H1 (cell line): Measurements from ENCODE around the gene HIPK2. TPM values are rescaled to one million over a fixed set of nuclear protein-coding genes. Genes with fewer than 3 reads are reported as not detected.

Experiments used
- CTCF ChIA-PET: fragments of 300-600 bp; sonication (Branson Sonifier 250); formaldehyde crosslinking; loops from one replicate; lab custom pipeline; 2021; ENCODE audit not compliant: partially characterized antibody; lab: Charles Lee
- POLR2A ChIA-PET: fragments of 300-600 bp; sonication (Branson Sonifier 250); formaldehyde crosslinking; loops from one replicate; lab custom pipeline; 2021; ENCODE audit warnings: inconsistent platforms; ENCODE audit not compliant: partially characterized antibody; lab: Charles Lee
- DNase-seq, 2 experiments: peaks; one replicate each; pipeline versions ENCODE4 v3.0.0 to v3.0.0-alpha.2; 2010 to 2022; ENCODE audit warnings: low spot score in 2 of 2, low read depth in 1 of 2, mixed read lengths in 1 of 2
- FAIRE-seq: peaks from 2 replicates; lab custom pipeline; 2011; peaks lifted over from hg19 to GRCh38; lab: Jason Lieb, UNC
- H2AFZ ChIP-seq: 2 replicates; pipeline ENCODE4 v1.8.1; 2012; ENCODE audit warnings: low read length, inconsistent platforms
- H2AK5ac ChIP-seq: 2 replicates; pipeline ENCODE4 v1.6.1; 2013; ENCODE audit warnings: low read depth, low read length
- H2BK120ac ChIP-seq: replicated peaks from 2 replicates; pipeline ENCODE3; 2013; ENCODE audit warnings: low read depth, low read length, inconsistent platforms
- H2BK12ac ChIP-seq: 2 replicates; pipeline ENCODE4 v1.6.1; 2013; ENCODE audit warnings: low read depth, low read length
- H2BK15ac ChIP-seq: 2 replicates; pipeline ENCODE4 v1.6.1; 2013; ENCODE audit warnings: low read length
- H2BK20ac ChIP-seq: 2 replicates; pipeline ENCODE4 v1.6.1; 2013; ENCODE audit warnings: low read length
- H2BK5ac ChIP-seq: 2 replicates; pipeline ENCODE4 v1.6.1; 2013; ENCODE audit warnings: low read depth, low read length
- H3K14ac ChIP-seq: 2 replicates; pipeline ENCODE4 v1.6.1; 2013; ENCODE audit warnings: inconsistent platforms; ENCODE audit not compliant: insufficient read length
- H3K18ac ChIP-seq: 2 replicates; pipeline ENCODE4 v1.6.1; 2013; ENCODE audit warnings: low read length; ENCODE audit errors: extremely low read depth
- H3K23ac ChIP-seq: 2 replicates; pipeline ENCODE4 v1.6.1; 2013; ENCODE audit warnings: inconsistent platforms; ENCODE audit not compliant: insufficient read length
- H3K23me2 ChIP-seq: 2 replicates; pipeline ENCODE4 v1.6.1; 2013; ENCODE audit warnings: low read depth, low read length
- H3K27ac ChIP-seq: 2 replicates; pipeline ENCODE4 v1.6.1; 2011; ENCODE audit warnings: low read depth, low read length, inconsistent platforms
- H3K27me3 ChIP-seq, 4 experiments: replicated peaks in 1 of 4; 1 replicate in 1 of 4; 2 replicates in 3 of 4; pipeline versions ENCODE4 v1.6.1 to v1.8.1; 2011 to 2013; ENCODE audit warnings: low read length in 3 of 4, mild to moderate bottlenecking in 3 of 4, inconsistent platforms in 2 of 4, mixed read lengths in 2 of 4, moderate library complexity in 1 of 4; ENCODE audit not compliant: control insufficient read depth in 3 of 4, insufficient read depth in 3 of 4; ENCODE audit errors: extremely low read depth in 1 of 4
- H3K36me3 ChIP-seq, 4 experiments: 2 replicates each; pipeline versions ENCODE4 v1.6.1 to v1.8.1; 2011 to 2013; ENCODE audit warnings: mild to moderate bottlenecking in 4 of 4, low read length in 3 of 4, moderate library complexity in 2 of 4, control low read depth in 1 of 4, inconsistent platforms in 1 of 4; ENCODE audit not compliant: insufficient read depth in 4 of 4, control insufficient read depth in 2 of 4
- H3K4ac ChIP-seq: replicated peaks from 2 replicates; pipeline ENCODE3; 2013; ENCODE audit warnings: low read length, low read depth, mixed read lengths, inconsistent platforms; ENCODE audit not compliant: insufficient read length
- H3K4me1 ChIP-seq, 4 experiments: replicated peaks in 1 of 4; 1 replicate in 1 of 4; 2 replicates in 3 of 4; pipeline versions ENCODE4 v1.6.1 to v1.8.1; 2011 to 2013; ENCODE audit warnings: low read length in 3 of 4, inconsistent platforms in 2 of 4, mixed read lengths in 1 of 4; ENCODE audit not compliant: insufficient read depth in 4 of 4, control insufficient read depth in 3 of 4
- H3K4me2 ChIP-seq, 2 experiments: 2 replicates each; pipeline versions ENCODE4 v1.6.1 to v1.8.1; 2011 to 2013; ENCODE audit warnings: low read depth in 2 of 2, low read length in 2 of 2, control low read depth in 1 of 2, inconsistent platforms in 1 of 2, mild to moderate bottlenecking in 1 of 2; ENCODE audit not compliant: insufficient read depth in 1 of 2
- H3K4me3 ChIP-seq, 4 experiments: fragments of 200-600, 300-600 bp in 1 of 4; sonication (generic), shearing (Covaris generic), sonication (Bioruptor Twin) in 1 of 4; 2 replicates each; pipeline versions ENCODE4 v1.5.1 to v1.8.1; 2011 to 2016; ENCODE audit warnings: low read length in 4 of 4, low read depth in 3 of 4, control low read depth in 2 of 4, inconsistent platforms in 2 of 4, mild to moderate bottlenecking in 2 of 4, mixed read lengths in 1 of 4, moderate library complexity in 1 of 4; ENCODE audit not compliant: insufficient read depth in 2 of 4; ENCODE audit errors: extremely low read depth in 1 of 4
- H3K56ac ChIP-seq: replicated peaks from 2 replicates; pipeline ENCODE3; 2013; ENCODE audit warnings: low read depth, mild to moderate bottlenecking, mixed read lengths, low read length, inconsistent platforms; ENCODE audit not compliant: insufficient read length
- H3K79me1 ChIP-seq: 2 replicates; pipeline ENCODE4 v1.6.1; 2013; ENCODE audit warnings: low read depth, low read length, control low read depth
- H3K79me2 ChIP-seq, 2 experiments: 2 replicates each; pipeline versions ENCODE4 v1.6.1 to v1.8.1; 2012 to 2013; ENCODE audit warnings: low read length in 2 of 2, mild to moderate bottlenecking in 2 of 2, inconsistent platforms in 1 of 2; ENCODE audit not compliant: insufficient read depth in 2 of 2, control insufficient read depth in 1 of 2
- H3K9ac ChIP-seq, 4 experiments: replicated peaks in 1 of 4; 1 replicate in 1 of 4; 2 replicates in 3 of 4; pipeline versions ENCODE4 v1.6.1 to v1.8.1; 2011 to 2013; ENCODE audit warnings: low read depth in 3 of 4, low read length in 3 of 4, control low read depth in 2 of 4, mild to moderate bottlenecking in 2 of 4, moderate library complexity in 2 of 4, inconsistent platforms in 1 of 4; ENCODE audit errors: extremely low read depth in 1 of 4
- H3K9me3 ChIP-seq, 2 experiments: 2 replicates each; pipeline versions ENCODE4 v1.6.1 to v1.8.1; 2012 to 2013; ENCODE audit warnings: mild to moderate bottlenecking in 2 of 2, moderate library complexity in 2 of 2, control low read depth in 1 of 2, inconsistent platforms in 1 of 2, low read depth in 1 of 2, low read length in 1 of 2, mixed read lengths in 1 of 2; ENCODE audit not compliant: insufficient read depth in 2 of 2
- H4K20me1 ChIP-seq, 2 experiments: replicated peaks in 1 of 2; 2 replicates each; pipeline versions ENCODE3 to v1.8.1; 2011 to 2013; ENCODE audit warnings: inconsistent platforms in 2 of 2, low read length in 2 of 2, mild to moderate bottlenecking in 1 of 2; ENCODE audit not compliant: insufficient read depth in 2 of 2, control insufficient read depth in 1 of 2
- H4K5ac ChIP-seq: 2 replicates; pipeline ENCODE4 v1.6.1; 2013; ENCODE audit warnings: low read length, low read depth, mixed read lengths, inconsistent platforms; ENCODE audit not compliant: insufficient read length
- H4K8ac ChIP-seq: 2 replicates; pipeline ENCODE4 v1.8.0; 2013; ENCODE audit warnings: mild to moderate bottlenecking, moderate library complexity, low read length, inconsistent platforms; ENCODE audit not compliant: insufficient read depth; ENCODE audit errors: extremely low read depth
- H4K91ac ChIP-seq: replicated peaks from 2 replicates; pipeline ENCODE3; 2013; ENCODE audit warnings: low read length, mixed read lengths, inconsistent platforms; ENCODE audit not compliant: insufficient read length
- WGBS, 2 experiments: shearing (Covaris generic) in 1 of 2; methylation state at CpG; one replicate each; pipeline versions ENCODE4 v1.1.6 to v1.1.7; 2013 to 2015; ENCODE audit warnings: low lambda C conversion rate in 2 of 2, mixed read lengths in 2 of 2, inconsistent platforms in 1 of 2, low coverage in 1 of 2, missing lambda C conversion rate in 1 of 2; ENCODE audit not compliant: insufficient replicate concordance in 2 of 2, insufficient coverage in 1 of 2, insufficient read length in 1 of 2; ENCODE audit errors: extremely low coverage in 1 of 2, missing lambda C conversion rate in 1 of 2; 5-methylcytosine and 5-hydroxymethylcytosine counted together
- polyA plus RNA-seq, 7 experiments: library from polyadenylated mRNA; depleted of rRNA in 3 of 7; stranded (reverse) in 5 of 7; unstranded in 2 of 7; fragments of >200 nt in 5 of 7; fragments of 200-250 nt in 2 of 7; gene quantifications; 1 replicate in 5 of 7; 2 replicates in 1 of 7; 4 replicates in 1 of 7; pipeline versions ENCODE4 v1.2.1 to v1.2.3, GENCODE V29; 2011 to 2013; ENCODE audit warnings: missing spikeins in 2 of 7, mixed read lengths in 2 of 7
- total RNA-seq: library from RNA; stranded (reverse); fragmentation: NEBNext Ultra II Directional; extraction: Animal tissue kit (Norgen Biotek cat#: 25700); gene quantifications from 2 replicates; pipeline ENCODE4 v1.2.1, GENCODE V29; 2021
- TF ChIP-seq, protein P1 (sequence below): IDR thresholded peaks from 2 replicates; pipeline ENCODE4 v1.6.1; 2011; ENCODE audit warnings: low read depth, mild to moderate bottlenecking, low read length; ENCODE audit not compliant: insufficient read depth

Gene HIPK2
- total and polyA plus RNA-seq, 2 of the 8 experiments (the other 6 are each of a cell fraction or from before 2014, with no cell fraction given) = 8.3 to 24.3 TPM

DNA sequence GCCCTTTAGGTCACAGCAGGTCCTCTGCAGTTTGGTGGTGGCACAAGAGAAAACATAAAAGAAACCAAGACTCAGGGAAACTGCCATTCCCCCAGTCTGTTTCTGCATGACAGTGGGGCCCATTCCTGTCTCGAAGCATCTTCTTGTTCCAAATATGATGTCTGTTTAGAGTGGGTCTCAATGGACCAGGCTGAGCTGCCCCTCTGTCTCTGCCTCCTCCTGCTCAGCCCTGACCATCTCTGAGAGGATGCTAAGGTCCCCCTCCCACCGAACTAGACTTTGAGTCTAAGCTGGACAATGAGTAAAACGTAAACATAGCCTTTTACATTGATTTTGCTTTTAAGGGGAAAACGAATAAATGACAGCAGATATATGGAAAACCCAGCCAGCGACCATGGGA, 213.9 kb downstream of the HIPK2 start:
- H2AK5ac ChIP-seq = no peak overlapping the region
- H2BK20ac ChIP-seq = no peak overlapping the region
- H4K91ac ChIP-seq = no peak overlapping the region
- ChIA-PET POLR2A (no interaction called here), CTCF (interaction anchor here (0.9 to 2.1 kb wide), 7 partner anchors 10 to 443 kb away, joined by 3 to 7 read pairs (median 4); no protein-coding TSS in a partner anchor)
- H3K9me3 ChIP-seq = no peaks in the 10 kb centered on the region
- no peak overlapping the region for H3K56ac ChIP-seq
- DNase-seq (no peak), FAIRE-seq (no peak)
- H3K4me1 ChIP-seq = peaks cover 0 to 14% (median 4%) of the 10 kb centered on the region in 4 experiments; a peak in 3 of 7 replicates
- H3K27me3 ChIP-seq = no peaks in the 10 kb centered on the region
- H2BK5ac ChIP-seq = no peak overlapping the region
- H3K14ac ChIP-seq = no peak overlapping the region
- no peak overlapping the region for H3K4me2 ChIP-seq
- H4K5ac ChIP-seq = no peak overlapping the region
- WGBS, 2 experiments = 82% methylated on average over 5 of the region's 5 CpGs; no CpG with 5 or more reads in 1 of the 2 experiments
- H2AFZ ChIP-seq = no peak overlapping the region
- no peak overlapping the region for H3K9ac ChIP-seq
- H4K8ac ChIP-seq = no peak overlapping the region
- TF ChIP-seq, protein P1, sequence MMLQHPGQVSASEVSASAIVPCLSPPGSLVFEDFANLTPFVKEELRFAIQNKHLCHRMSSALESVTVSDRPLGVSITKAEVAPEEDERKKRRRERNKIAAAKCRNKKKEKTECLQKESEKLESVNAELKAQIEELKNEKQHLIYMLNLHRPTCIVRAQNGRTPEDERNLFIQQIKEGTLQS = no peak
- no peak overlapping the region for H3K4ac ChIP-seq
- H3K18ac ChIP-seq = no peak overlapping the region
- H2BK120ac ChIP-seq = no peak overlapping the region
- H3K36me3 ChIP-seq = no peaks in the 10 kb centered on the region; a peak in 1 of 8 replicates
- no peak overlapping the region for H2BK15ac ChIP-seq
- no peaks in the 10 kb centered on the region for H3K79me2 ChIP-seq
- no peak overlapping the region for H3K27ac ChIP-seq
- no peak overlapping the region for H3K4me3 ChIP-seq
- H3K23me2 ChIP-seq = no peaks in the 10 kb centered on the region
- no peaks in the 10 kb centered on the region for H3K79me1 ChIP-seq
- no peak overlapping the region for H3K23ac ChIP-seq
- H2BK12ac ChIP-seq = no peak overlapping the region
- no peaks in the 10 kb centered on the region for H4K20me1 ChIP-seq
